ENCODE results near the gene SCN5A. TPM values are rescaled to one million over a fixed set of nuclear protein-coding genes. Genes with fewer than 3 reads are reported as not detected.

Gene SCN5A
- total and polyA plus RNA-seq, 3 donors from 2014 or later: 0.63 to 0.99 (median 0.73) TPM

DNA sequence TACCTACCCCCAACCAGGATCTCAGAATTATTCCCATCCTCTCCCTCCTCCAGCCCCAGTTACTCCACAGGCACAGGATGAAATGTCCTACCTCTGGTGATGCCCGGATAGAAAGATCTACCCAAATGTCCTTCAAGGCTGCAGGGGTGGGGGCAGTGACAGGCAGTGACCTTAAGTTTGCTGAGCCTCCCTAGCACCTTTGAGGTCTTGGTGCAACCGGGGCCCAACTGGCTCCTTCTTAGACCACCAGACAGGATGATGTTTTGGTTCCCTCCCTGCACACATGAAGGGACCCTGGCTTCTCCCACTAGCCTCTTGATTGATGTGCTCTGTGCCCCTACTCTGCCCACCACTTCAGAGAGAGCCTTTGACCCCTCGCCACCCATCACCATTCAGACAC, 117.0 kb downstream of the SCN5A start:
- intact Hi-C loops (cut with DNase I; ENCODE audit: low total_unique reads): no loop called here
- Histone ChIP-seq H3K9me3 (no peaks in the 10 kb centered on the region), H3K27ac (no peak overlapping the region), H3K4me3 (no peak overlapping the region), H3K36me3 (ENCODE audit: low read depth, missing control alignments) (no peaks in the 10 kb centered on the region), H3K27me3 (no peaks in the 10 kb centered on the region), H3K4me1 (no peaks in the 10 kb centered on the region)
- 68 to 89% methylated on average over 3 of the region's 3 CpGs for WGBS, 2 donors
- no peak for TF ChIP-seq POLR2A (IDR thresholded peaks at IDR 0.05)
- TF ChIP-seq, protein P1, sequence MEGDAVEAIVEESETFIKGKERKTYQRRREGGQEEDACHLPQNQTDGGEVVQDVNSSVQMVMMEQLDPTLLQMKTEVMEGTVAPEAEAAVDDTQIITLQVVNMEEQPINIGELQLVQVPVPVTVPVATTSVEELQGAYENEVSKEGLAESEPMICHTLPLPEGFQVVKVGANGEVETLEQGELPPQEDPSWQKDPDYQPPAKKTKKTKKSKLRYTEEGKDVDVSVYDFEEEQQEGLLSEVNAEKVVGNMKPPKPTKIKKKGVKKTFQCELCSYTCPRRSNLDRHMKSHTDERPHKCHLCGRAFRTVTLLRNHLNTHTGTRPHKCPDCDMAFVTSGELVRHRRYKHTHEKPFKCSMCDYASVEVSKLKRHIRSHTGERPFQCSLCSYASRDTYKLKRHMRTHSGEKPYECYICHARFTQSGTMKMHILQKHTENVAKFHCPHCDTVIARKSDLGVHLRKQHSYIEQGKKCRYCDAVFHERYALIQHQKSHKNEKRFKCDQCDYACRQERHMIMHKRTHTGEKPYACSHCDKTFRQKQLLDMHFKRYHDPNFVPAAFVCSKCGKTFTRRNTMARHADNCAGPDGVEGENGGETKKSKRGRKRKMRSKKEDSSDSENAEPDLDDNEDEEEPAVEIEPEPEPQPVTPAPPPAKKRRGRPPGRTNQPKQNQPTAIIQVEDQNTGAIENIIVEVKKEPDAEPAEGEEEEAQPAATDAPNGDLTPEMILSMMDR (IDR thresholded peaks at IDR 0.05): no peak
- no peak for DNase-seq

DNA sequence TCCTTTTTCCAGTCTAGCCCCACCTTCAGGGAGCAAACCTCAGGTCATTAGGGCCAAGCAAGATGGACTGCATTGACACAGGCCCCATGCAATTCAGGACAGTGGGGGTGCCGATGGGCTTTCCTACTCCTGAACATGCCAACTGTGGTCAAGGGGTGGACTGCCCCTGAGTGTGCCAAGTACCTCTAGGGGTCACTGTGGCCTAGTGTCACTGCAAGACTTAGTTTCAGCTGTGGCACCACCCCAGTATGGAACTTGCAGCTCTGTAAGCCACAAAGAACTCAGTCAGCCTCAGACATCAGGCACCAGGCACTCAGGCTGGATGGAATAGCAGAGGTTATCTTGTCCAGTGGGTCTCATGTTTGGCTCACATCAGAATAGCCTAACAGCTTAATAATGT, 121.0 kb downstream of the SCN5A start:
- Histone ChIP-seq H3K27me3 (no peaks in the 10 kb centered on the region), H3K9me3 (no peaks in the 10 kb centered on the region), H3K36me3 (ENCODE audit: low read depth, missing control alignments) (no peaks in the 10 kb centered on the region), H3K4me3 (no peak overlapping the region), H3K4me1 (no peaks in the 10 kb centered on the region), H3K27ac (no peak overlapping the region)
- DNase-seq: no peak
- TF ChIP-seq, protein P1 (IDR thresholded peaks at IDR 0.05): no peak
- TF ChIP-seq POLR2A (IDR thresholded peaks at IDR 0.05): no peak
- 82% methylated on average over 1 of the region's 1 CpG; no CpG with 5 or more reads in 1 of the 2 donors for WGBS, 2 donors
- intact Hi-C loops (cut with DNase I; ENCODE audit: low total_unique reads): loop anchor here (10.0 kb wide), 1 partner anchor 126 kb away; no protein-coding TSS in a partner anchor

DNA sequence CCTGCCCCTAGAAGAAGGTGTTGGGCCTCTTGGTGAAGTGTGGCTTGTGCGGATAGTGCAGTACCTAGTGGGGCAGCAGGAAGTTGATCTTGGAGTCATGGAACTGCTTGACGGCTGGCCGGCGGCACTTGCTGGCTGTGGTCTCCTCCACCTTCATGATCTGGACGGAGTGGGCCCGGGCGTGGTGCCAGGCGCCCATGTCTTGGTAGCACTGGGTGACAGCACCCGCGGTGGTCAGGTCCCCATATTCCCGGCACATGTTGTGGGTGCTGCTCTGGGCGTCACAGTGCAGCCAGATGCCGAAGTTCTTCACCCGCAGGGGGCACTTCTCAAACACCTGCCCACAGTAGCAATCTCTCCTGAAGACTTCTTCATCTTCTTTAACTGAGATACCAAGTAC, 122.7 kb downstream of the SCN5A start:
- no peak for DNase-seq
- Histone ChIP-seq H3K27ac (no peak overlapping the region), H3K4me3 (no peak overlapping the region), H3K9me3 (no peaks in the 10 kb centered on the region), H3K27me3 (no peaks in the 10 kb centered on the region), H3K36me3 (ENCODE audit: low read depth, missing control alignments) (no peaks in the 10 kb centered on the region), H3K4me1 (no peaks in the 10 kb centered on the region)
- intact Hi-C loops (cut with DNase I; ENCODE audit: low total_unique reads): loop anchor here (10.0 kb wide), 1 partner anchor 128 kb away; no protein-coding TSS in a partner anchor
- WGBS, 2 donors: 88 to 96% methylated on average over 1 to 14 of the region's 14 CpGs
- TF ChIP-seq, protein P1 (IDR thresholded peaks at IDR 0.05): no peak
- no peak for TF ChIP-seq POLR2A (IDR thresholded peaks at IDR 0.05)

DNA sequence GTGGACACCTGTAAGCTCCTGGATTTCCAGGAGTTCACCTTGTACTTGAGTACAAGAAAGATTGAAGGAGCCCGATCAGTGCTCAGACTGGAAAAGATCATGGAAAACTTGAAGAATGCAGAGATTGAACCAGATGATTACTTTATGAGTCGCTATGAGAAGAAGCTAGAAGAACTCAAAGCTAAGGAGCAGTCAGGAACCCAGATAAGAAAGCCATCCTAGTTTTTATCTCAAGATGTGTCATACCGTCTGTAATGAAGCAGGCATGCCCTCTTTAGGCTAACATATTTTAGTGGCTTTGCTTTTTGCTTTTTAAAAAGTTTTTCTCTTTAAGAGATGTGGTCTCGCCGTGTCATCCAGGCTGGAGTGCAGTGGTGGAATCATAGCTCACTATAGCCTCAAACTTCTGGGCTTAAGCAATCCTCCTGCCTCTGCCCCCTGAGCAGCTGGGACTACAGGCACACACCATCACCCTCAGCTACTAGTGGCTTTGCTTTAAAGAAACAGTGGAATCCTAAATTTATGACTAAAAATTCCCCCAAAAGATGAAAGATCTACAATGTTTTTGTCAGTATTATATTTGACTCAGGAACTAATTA, 125.2 kb downstream of the SCN5A start:
- no peaks in the 10 kb centered on the region for H3K4me1 ChIP-seq
- no peak overlapping the region for H3K4me3 ChIP-seq
- intact Hi-C loops (cut with DNase I; ENCODE audit: low total_unique reads): loop anchor here (10.0 kb wide), 1 partner anchor 131 kb away; no protein-coding TSS in a partner anchor
- no peak for DNase-seq
- H3K27me3 ChIP-seq: no peaks in the 10 kb centered on the region
- H3K27ac ChIP-seq: no peak overlapping the region
- H3K9me3 ChIP-seq: no peaks in the 10 kb centered on the region
- whole genome bisulfite sequencing, 2 donors: 89 to 90% methylated on average over 5 of the region's 5 CpGs
- TF ChIP-seq, protein P1 (IDR thresholded peaks at IDR 0.05): no peak
- TF ChIP-seq POLR2A (IDR thresholded peaks at IDR 0.05): no peak
- no peaks in the 10 kb centered on the region for H3K36me3 ChIP-seq (ENCODE audit: low read depth, missing control alignments)

DNA sequence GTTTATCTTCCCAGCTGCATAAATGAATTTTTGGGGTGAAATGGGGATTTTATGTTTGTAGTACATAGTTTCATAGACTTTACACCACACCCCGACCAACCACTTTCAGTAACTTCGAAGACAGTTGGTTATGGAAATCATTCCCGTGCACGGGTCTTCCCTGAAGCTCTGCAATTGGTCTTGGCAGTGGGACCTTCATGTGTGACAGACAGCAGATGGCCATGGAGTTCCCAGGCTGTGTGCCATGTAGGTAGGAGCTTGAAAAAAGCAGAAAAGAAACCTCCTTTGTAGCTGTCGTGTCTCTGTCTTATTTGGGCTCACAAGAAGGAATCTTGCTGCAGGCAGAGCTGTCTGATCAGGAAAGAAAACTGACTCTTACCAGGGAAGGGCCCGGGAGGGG, 127.5 kb downstream of the SCN5A start:
- H3K4me3 ChIP-seq: no peak overlapping the region
- DNase-seq: no peak
- no peak for TF ChIP-seq POLR2A (IDR thresholded peaks at IDR 0.05)
- TF ChIP-seq, protein P1 (IDR thresholded peaks at IDR 0.05): no peak
- no peak overlapping the region for H3K27ac ChIP-seq
- no peaks in the 10 kb centered on the region for H3K36me3 ChIP-seq (ENCODE audit: low read depth, missing control alignments)
- intact Hi-C loops (cut with DNase I; ENCODE audit: low total_unique reads): loop anchor here (10.0 kb wide), 1 partner anchor 133 kb away; no protein-coding TSS in a partner anchor
- H3K4me1 ChIP-seq: no peaks in the 10 kb centered on the region
- H3K9me3 ChIP-seq: no peaks in the 10 kb centered on the region
- no peaks in the 10 kb centered on the region for H3K27me3 ChIP-seq
- WGBS, 2 donors: 83 to 89% methylated on average over 6 of the region's 6 CpGs
